OCI-LY7 (cell line): Measurements from ENCODE around the gene CD44. TPM values are rescaled to one million over a fixed set of nuclear protein-coding genes. Genes with fewer than 3 reads are reported as not detected.

Source experiments
- BruUV-seq: library from RNA; stranded (reverse); fragments of 400-500 nt; replicated peaks from 2 replicates; lab custom pipeline; 2021; lab: Mats Ljungman, UMichigan
- CTCF ChIA-PET: fragments of 300-600 bp; sonication (Branson Sonifier 250); formaldehyde crosslinking; loops from one replicate; lab custom pipeline; 2022; ENCODE audit warnings: antibody characterized with exemption; ENCODE audit not compliant: unreplicated experiment; lab: Charles Lee
- POLR2A ChIA-PET: fragments of 300-600 bp; sonication (Branson Sonifier 250); formaldehyde crosslinking; loops from one replicate; lab custom pipeline; 2022; ENCODE audit warnings: antibody characterized with exemption; lab: Charles Lee
- DNase-seq: peaks from one replicate; pipeline ENCODE4 v3.0.0-alpha.2; 2015; ENCODE audit warnings: low spot score
- H2AFZ ChIP-seq: fragments of 200-600 bp; sonication (generic), shearing (Covaris generic); 2 replicates; pipeline ENCODE4 v1.6.1; 2014; ENCODE audit warnings: mild to moderate bottlenecking, antibody characterized with exemption, low read length, moderate library complexity
- H3K27ac ChIP-seq: fragments of 200-600 bp; sonication (generic); 2 replicates; pipeline ENCODE4 v1.5.1; 2014; ENCODE audit warnings: mixed run types, low read depth, mild to moderate bottlenecking, moderate library complexity, low read length, inconsistent platforms; ENCODE audit not compliant: poor library complexity, severe bottlenecking
- H3K36me3 ChIP-seq: fragments of 200-600 bp; sonication (generic); 2 replicates; pipeline ENCODE4 v1.6.1; 2014; ENCODE audit warnings: mild to moderate bottlenecking, antibody characterized with exemption, low read length, moderate library complexity, mixed read lengths; ENCODE audit not compliant: insufficient read depth
- H3K4me1 ChIP-seq: fragments of 200-600 bp; sonication (generic); 2 replicates; pipeline ENCODE4 v1.5.1; 2014; ENCODE audit warnings: mild to moderate bottlenecking, low read length; ENCODE audit not compliant: insufficient read depth, poor library complexity, severe bottlenecking
- H3K4me2 ChIP-seq: fragments of 200-600 bp; sonication (generic); 2 replicates; pipeline ENCODE4 v1.6.1; 2014; ENCODE audit warnings: mild to moderate bottlenecking, low read length
- H3K4me3 ChIP-seq: fragments of 200-600 bp; sonication (generic); 2 replicates; pipeline ENCODE4 v1.5.1; 2014; ENCODE audit warnings: mild to moderate bottlenecking, low read depth, low read length; ENCODE audit not compliant: poor library complexity, severe bottlenecking
- H3K79me2 ChIP-seq: fragments of 200-600 bp; sonication (generic); 2 replicates; pipeline ENCODE4 v1.6.1; 2016; ENCODE audit warnings: low read depth, mild to moderate bottlenecking, low read length, moderate library complexity, mixed read lengths; ENCODE audit not compliant: insufficient read depth
- H3K9me2 ChIP-seq: fragments of 200-600 bp; sonication (generic); 2 replicates; pipeline ENCODE4 v1.6.1; 2016; ENCODE audit warnings: mild to moderate bottlenecking, low read length, mixed read lengths; ENCODE audit not compliant: insufficient read depth
- H3K9me3 ChIP-seq: fragments of 200-600 bp; sonication (generic); 2 replicates; pipeline ENCODE4 v1.6.1; 2014; ENCODE audit warnings: mild to moderate bottlenecking, mixed run types, low read length, mixed read lengths
- H4K20me1 ChIP-seq: fragments of 200-600 bp; sonication (generic); 2 replicates; pipeline ENCODE4 v1.6.1; 2014; ENCODE audit warnings: mild to moderate bottlenecking, antibody characterized with exemption, low read length, moderate library complexity, mixed read lengths; ENCODE audit not compliant: insufficient read depth
- EZH2phosphoT487 ChIP-seq: fragments of 200-600 bp; sonication (generic); IDR thresholded peaks from 2 replicates; pipeline ENCODE4 v1.6.1; 2018; ENCODE audit warnings: low read depth, borderline replicate concordance, mild to moderate bottlenecking, mixed run types, antibody characterized with exemption, low read length, moderate library complexity, mixed read lengths
- intact Hi-C: fragments of 100-400 bp; cut with micrococcal nuclease; formaldehyde crosslinking; loops from one replicate; pipeline ENCODE4 v1.10.0; 2022; ENCODE audit not compliant: unreplicated experiment
- total RNA-seq, 2 experiments: library from RNA; depleted of rRNA in 1 of 2; stranded (reverse); fragments of >200 nt in 1 of 2; shearing (Covaris generic) in 1 of 2; gene quantifications; 2 replicates each; pipeline ENCODE4 v1.2.3, GENCODE V29; 2014 to 2022
- TF ChIP-seq, protein P1 (sequence below): fragments of 200-600 bp; sonication (generic); conservative IDR thresholded peaks from 2 replicates; pipeline ENCODE4 v1.5.1; 2014; ENCODE audit warnings: mild to moderate bottlenecking, antibody characterized with exemption, low read length, moderate library complexity, mixed read lengths

CD44 gene
- total RNA-seq, 2 experiments from 2014 or later, result 0.55 TPM; not detected in 1

- ChIA-PET POLR2A (interaction anchor here (0.6 to 1.4 kb wide), 4 partner anchors 11 to 184 kb away, joined by 3 to 4 read pairs (median 3); no protein-coding TSS in a partner anchor), CTCF (no interaction called here)
- TF ChIP-seq, protein P1, sequence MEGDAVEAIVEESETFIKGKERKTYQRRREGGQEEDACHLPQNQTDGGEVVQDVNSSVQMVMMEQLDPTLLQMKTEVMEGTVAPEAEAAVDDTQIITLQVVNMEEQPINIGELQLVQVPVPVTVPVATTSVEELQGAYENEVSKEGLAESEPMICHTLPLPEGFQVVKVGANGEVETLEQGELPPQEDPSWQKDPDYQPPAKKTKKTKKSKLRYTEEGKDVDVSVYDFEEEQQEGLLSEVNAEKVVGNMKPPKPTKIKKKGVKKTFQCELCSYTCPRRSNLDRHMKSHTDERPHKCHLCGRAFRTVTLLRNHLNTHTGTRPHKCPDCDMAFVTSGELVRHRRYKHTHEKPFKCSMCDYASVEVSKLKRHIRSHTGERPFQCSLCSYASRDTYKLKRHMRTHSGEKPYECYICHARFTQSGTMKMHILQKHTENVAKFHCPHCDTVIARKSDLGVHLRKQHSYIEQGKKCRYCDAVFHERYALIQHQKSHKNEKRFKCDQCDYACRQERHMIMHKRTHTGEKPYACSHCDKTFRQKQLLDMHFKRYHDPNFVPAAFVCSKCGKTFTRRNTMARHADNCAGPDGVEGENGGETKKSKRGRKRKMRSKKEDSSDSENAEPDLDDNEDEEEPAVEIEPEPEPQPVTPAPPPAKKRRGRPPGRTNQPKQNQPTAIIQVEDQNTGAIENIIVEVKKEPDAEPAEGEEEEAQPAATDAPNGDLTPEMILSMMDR, result no peak
- no peak for TF ChIP-seq EZH2phosphoT487
- intact Hi-C loops, result no loop called here
- Histone ChIP-seq H3K27ac (no peak overlapping the region), H3K9me2 (no peaks in the 10 kb centered on the region), H2AFZ (no peak overlapping the region), H3K9me3 (no peaks in the 10 kb centered on the region), H3K79me2 (no peaks in the 10 kb centered on the region), H3K4me1 (peaks cover 15% of the 10 kb centered on the region), H4K20me1 (no peaks in the 10 kb centered on the region), H3K36me3 (no peaks in the 10 kb centered on the region), H3K4me3 (no peak overlapping the region), H3K4me2 (no peak overlapping the region)
- DNase-seq, result no peak
- no TSS peak for BruUV-seq
Observed at GRCh38 chr11:35185696-35186095, 46.7 kb downstream of the CD44 start.

- H3K4me1 ChIP-seq, result peaks cover 5% of the 10 kb centered on the region
- H3K27ac ChIP-seq, result no peak overlapping the region
- ChIA-PET CTCF (no interaction called here), POLR2A (no interaction called here)
- H2AFZ ChIP-seq, result no peak overlapping the region
- no peaks in the 10 kb centered on the region for H4K20me1 ChIP-seq
- intact Hi-C loops, result no loop called here
- H3K36me3 ChIP-seq, result no peaks in the 10 kb centered on the region
- no peak overlapping the region for H3K4me2 ChIP-seq
- H3K9me3 ChIP-seq, result no peaks in the 10 kb centered on the region
- no peaks in the 10 kb centered on the region for H3K79me2 ChIP-seq
- TF ChIP-seq, protein P1, result no peak
- no peak for TF ChIP-seq EZH2phosphoT487
- no peak overlapping the region for H3K4me3 ChIP-seq
- BruUV-seq, result no TSS peak
- no peak for DNase-seq
- no peaks in the 10 kb centered on the region for H3K9me2 ChIP-seq
Observed at GRCh38 chr11:35187996-35188395, 49.0 kb downstream of the CD44 start.

DNA sequence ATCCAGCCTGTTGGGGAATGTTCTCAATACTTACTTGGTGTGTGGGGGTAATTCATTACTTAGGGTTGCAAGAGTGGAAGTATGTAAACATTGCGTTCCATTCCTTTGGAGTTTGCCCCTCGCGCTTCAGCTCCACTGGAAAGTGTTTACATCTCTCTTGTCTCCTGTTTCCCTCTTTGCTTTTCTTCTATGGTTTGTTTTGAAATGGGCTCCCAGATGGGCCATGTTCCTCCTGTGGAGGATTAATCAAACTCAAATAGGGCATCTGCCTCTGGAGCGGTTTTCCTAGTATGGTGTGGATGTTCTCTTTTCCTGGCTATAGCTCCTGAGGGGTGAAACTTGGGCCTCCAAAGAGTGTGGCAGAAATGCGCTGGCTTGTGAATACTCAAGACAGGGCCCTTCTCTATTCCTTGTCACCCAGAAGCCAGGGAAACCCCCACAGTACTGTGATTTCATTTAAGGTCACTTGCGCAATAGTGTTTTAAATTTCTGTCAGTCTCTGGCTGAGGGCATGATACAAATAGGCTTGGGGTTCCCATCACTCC is 51.9 kb downstream of the CD44 start:
- H3K36me3 ChIP-seq, result no peaks in the 10 kb centered on the region
- intact Hi-C loops, result no loop called here
- ChIA-PET POLR2A (interaction anchor here (0.9 to 1.5 kb wide), 2 partner anchors 21 to 25 kb away, joined by 3 read pairs; no protein-coding TSS in a partner anchor), CTCF (no interaction called here)
- H3K9me2 ChIP-seq, result no peaks in the 10 kb centered on the region
- H2AFZ ChIP-seq, result no peak overlapping the region
- no peaks in the 10 kb centered on the region for H3K79me2 ChIP-seq
- no peaks in the 10 kb centered on the region for H4K20me1 ChIP-seq
- no peaks in the 10 kb centered on the region for H3K9me3 ChIP-seq
- H3K4me1 ChIP-seq, result no peaks in the 10 kb centered on the region
- no peak overlapping the region for H3K4me2 ChIP-seq
- TF ChIP-seq, protein P1, result no peak
- no peak for TF ChIP-seq EZH2phosphoT487
- no peak for DNase-seq
- H3K27ac ChIP-seq, result no peak overlapping the region
- no peak overlapping the region for H3K4me3 ChIP-seq
- BruUV-seq, result no TSS peak
